HG02938 (cell line): ENCODE measurements around the gene SLC29A2.
"Not testable (repeated sequence)": the region's sequence is repeated elsewhere in the genome, so short reads cannot be mapped to it uniquely, and the experiment has no call there.

ENCODE experiments used
- ATAC-seq: cut with Tn5 transposase; IDR thresholded peaks from one replicate; pipeline ENCODE4 v1.9.1; 2021; ENCODE audit warnings: mild to moderate bottlenecking, moderate library complexity; ENCODE audit not compliant: unreplicated experiment

SLC29A2 gene

GRCh38 chr11:66386171-66387069 is 14.9 kb upstream of the SLC29A2 start:
- ATAC-seq, result no peak

- ATAC-seq, result not testable (repeated sequence)
Observed at GRCh38 chr11:66384316-66384715, 12.8 kb upstream of the SLC29A2 start.

- ATAC-seq, result not testable (repeated sequence)
Observed at GRCh38 chr11:66380264-66380663, 8.7 kb upstream of the SLC29A2 start.

GRCh38 chr11:66373690-66374287 is 2.2 kb upstream of the SLC29A2 start:
- not testable (repeated sequence) for ATAC-seq

GRCh38 chr11:66373265-66373664 is 1.7 kb upstream of the SLC29A2 start:
- ATAC-seq, result no peak

- ATAC-seq, result no peak
Observed at GRCh38 chr11:66369073-66369894, 2.3 kb downstream of the SLC29A2 start.

GRCh38 chr11:66368484-66368883 is 3.1 kb downstream of the SLC29A2 start:
- no peak for ATAC-seq

GRCh38 chr11:66367561-66368312 is 3.8 kb downstream of the SLC29A2 start:
- no peak for ATAC-seq

- no peak for ATAC-seq
Observed at GRCh38 chr11:66366844-66367477, 4.6 kb downstream of the SLC29A2 start.

- no peak for ATAC-seq
Observed at GRCh38 chr11:66365711-66366619, 5.6 kb downstream of the SLC29A2 start.

GRCh38 chr11:66365166-66365565 is 6.4 kb downstream of the SLC29A2 start:
- no peak for ATAC-seq

GRCh38 chr11:66363805-66364535 is 7.6 kb downstream of the SLC29A2 start:
- ATAC-seq, result no peak

- ATAC-seq, result no peak
Observed at GRCh38 chr11:66363187-66363601, 8.4 kb downstream of the SLC29A2 start.

GRCh38 chr11:66362481-66363147 is 8.9 kb downstream of the SLC29A2 start:
- ATAC-seq, result no peak

GRCh38 chr11:66361502-66361941 is 10.0 kb downstream of the SLC29A2 start:
- ATAC-seq, result no peak

GRCh38 chr11:66360406-66361073 is 11.0 kb downstream of the SLC29A2 start:
- ATAC-seq, result no peak

- no peak for ATAC-seq
Observed at GRCh38 chr11:66359662-66360087, 11.9 kb downstream of the SLC29A2 start.
